SK-N-SH (cell line): Measurements from ENCODE around the gene CCDC187. TPM values are rescaled to one million over a fixed set of nuclear protein-coding genes. Genes with fewer than 3 reads are reported as not detected.

Experiments
- CTCF ChIA-PET: fragments of 300-600, 350-600 bp; formaldehyde crosslinking; extraction: SDS; loops from one replicate; lab custom pipeline; 2021; lab: Yijun Ruan, JAX
- POLR2A ChIA-PET: fragments of 350-600 bp; sonication (Branson Sonifier 250); formaldehyde crosslinking; extraction: SDS; loops from one replicate; lab custom pipeline; 2020; ENCODE audit warnings: antibody characterized with exemption, inconsistent platforms; lab: Yijun Ruan, JAX
- DNase-seq: peaks from one replicate; pipeline ENCODE4 v3.0.0; 2012
- H2AFZ ChIP-seq: fragments of 200-600 bp; sonication (generic); 2 replicates; pipeline ENCODE4 v1.8.1; 2016; ENCODE audit warnings: antibody characterized with exemption, mild to moderate bottlenecking, low read depth
- H3F3A ChIP-seq: fragments of 200-600 bp; sonication (generic); replicated peaks from 2 replicates; pipeline ENCODE3; 2016; ENCODE audit warnings: antibody characterized with exemption, mild to moderate bottlenecking; ENCODE audit not compliant: insufficient read depth
- H3K27ac ChIP-seq, 2 experiments: fragments of 200-500 bp in 1 of 2; fragments of 200-600 bp in 1 of 2; sonication (Bioruptor generic) in 1 of 2; sonication (generic), shearing (Covaris generic) in 1 of 2; 2 replicates each; pipeline versions ENCODE4 v1.5.1 to v1.6.1; 2014 to 2016; ENCODE audit warnings: low read depth in 2 of 2, inconsistent platforms in 1 of 2, low read length in 1 of 2, mild to moderate bottlenecking in 1 of 2, mixed read lengths in 1 of 2
- H3K27me3 ChIP-seq: fragments of 200-600 bp; sonication (generic), shearing (Covaris generic); 2 replicates; pipeline ENCODE4 v1.6.1; 2016; ENCODE audit warnings: mixed run types; ENCODE audit not compliant: insufficient read depth
- H3K36me3 ChIP-seq, 2 experiments: fragments of 200-500 bp in 1 of 2; fragments of 200-600 bp in 1 of 2; sonication (Bioruptor generic) in 1 of 2; sonication (generic) in 1 of 2; replicated peaks in 1 of 2; 2 replicates each; pipeline versions ENCODE3 to v1.5.1; 2014 to 2016; ENCODE audit warnings: low read length in 1 of 2, mild to moderate bottlenecking in 1 of 2; ENCODE audit not compliant: insufficient read depth in 2 of 2, control insufficient read depth in 1 of 2
- H3K4me1 ChIP-seq, 2 experiments: fragments of 200-500 bp in 1 of 2; fragments of 200-600 bp in 1 of 2; sonication (Bioruptor generic) in 1 of 2; sonication (generic), shearing (Covaris generic) in 1 of 2; 2 replicates each; pipeline versions ENCODE4 v1.5.1 to v1.6.1; 2014 to 2016; ENCODE audit warnings: low read depth in 1 of 2, low read length in 1 of 2, mixed run types in 1 of 2; ENCODE audit not compliant: insufficient read depth in 2 of 2, control insufficient read depth in 1 of 2
- H3K4me2 ChIP-seq: fragments of 200-600 bp; sonication (generic), shearing (Covaris generic); 2 replicates; pipeline ENCODE4 v1.6.1; 2017; ENCODE audit warnings: mixed run types
- H3K4me3 ChIP-seq, 2 experiments: fragments of 200-500 bp in 1 of 2; fragments of 200-600 bp in 1 of 2; sonication (Bioruptor generic) in 1 of 2; sonication (generic), shearing (Covaris generic) in 1 of 2; 2 replicates each; pipeline versions ENCODE4 v1.5.1 to v1.8.1; 2014 to 2016; ENCODE audit warnings: low read depth in 2 of 2, inconsistent platforms in 1 of 2, low read length in 1 of 2, mild to moderate bottlenecking in 1 of 2, mixed read lengths in 1 of 2, moderate library complexity in 1 of 2
- H3K79me2 ChIP-seq: fragments of 200-600 bp; sonication (generic); 2 replicates; pipeline ENCODE4 v1.8.1; 2017; ENCODE audit warnings: mild to moderate bottlenecking; ENCODE audit not compliant: insufficient read depth
- H3K9ac ChIP-seq: fragments of 200-600 bp; sonication (generic); 2 replicates; pipeline ENCODE4 v1.6.1; 2017; ENCODE audit warnings: mixed run types
- H3K9me2 ChIP-seq: fragments of 200-600 bp; sonication (generic); 2 replicates; pipeline ENCODE4 v1.6.1; 2017; ENCODE audit warnings: mixed run types
- H3K9me3 ChIP-seq: fragments of 200-600 bp; sonication (generic); 2 replicates; pipeline ENCODE4 v1.6.1; 2017; ENCODE audit warnings: mixed run types, mild to moderate bottlenecking, moderate library complexity
- H4K20me1 ChIP-seq: fragments of 200-600 bp; sonication (generic); 2 replicates; pipeline ENCODE4 v1.6.1; 2017; ENCODE audit warnings: mild to moderate bottlenecking, mixed run types; ENCODE audit not compliant: insufficient read depth
- CHD2 ChIP-seq: fragments of 150-350 bp; IDR thresholded peaks from 2 replicates; pipeline ENCODE4 v1.6.1; 2018; ENCODE audit warnings: low read length; ENCODE audit not compliant: partially characterized antibody
- EP300 ChIP-seq, 2 experiments: IDR thresholded peaks; 2 replicates each; pipeline versions ENCODE4 v1.4.0 to v1.6.1; 2012; ENCODE audit warnings: borderline replicate concordance in 1 of 2, low read depth in 1 of 2, low read length in 1 of 2
- FOSL2 ChIP-seq: IDR thresholded peaks from 2 replicates; pipeline ENCODE4 v1.4.0; 2012; ENCODE audit warnings: low read depth, mild to moderate bottlenecking, moderate library complexity, borderline replicate concordance
- FOXJ3 ChIP-seq: sonication (generic); formaldehyde crosslinking; IDR thresholded peaks from 2 replicates; pipeline ENCODE4 v1.5.1; 2020; ENCODE audit warnings: mild to moderate bottlenecking, missing genetic modification reagents
- FOXM1 ChIP-seq: IDR thresholded peaks from 2 replicates; pipeline ENCODE4 v1.4.0; 2012; ENCODE audit warnings: low read depth, mild to moderate bottlenecking
- GATA2 ChIP-seq: sonication (generic); formaldehyde crosslinking; IDR thresholded peaks from 2 replicates; pipeline ENCODE4 v1.5.0; 2020; ENCODE audit warnings: mild to moderate bottlenecking, missing genetic modification reagents
- JUND ChIP-seq: IDR thresholded peaks from 2 replicates; pipeline ENCODE4 v1.4.0; 2012
- NRF1 ChIP-seq: IDR thresholded peaks from 2 replicates; pipeline ENCODE4 v1.6.1; 2012; ENCODE audit warnings: low read depth, mild to moderate bottlenecking, low read length
- POLR2AphosphoS5 ChIP-seq: IDR thresholded peaks from 2 replicates; pipeline ENCODE4 v1.6.1; 2012; ENCODE audit warnings: low read depth, low read length
- RCOR1 ChIP-seq: fragments of 150-350 bp; IDR thresholded peaks from 2 replicates; pipeline ENCODE4 v1.6.1; 2017; ENCODE audit warnings: antibody characterized with exemption, low read length
- RXRA ChIP-seq: IDR thresholded peaks from 2 replicates; pipeline ENCODE4 v1.4.0; 2012; ENCODE audit warnings: low read depth, mild to moderate bottlenecking, borderline replicate concordance
- SIN3A ChIP-seq: IDR thresholded peaks from 2 replicates; pipeline ENCODE4 v1.6.1; 2012; ENCODE audit warnings: low read depth, mild to moderate bottlenecking, low read length, moderate library complexity, borderline replicate concordance
- SMC3 ChIP-seq: IDR thresholded peaks from 2 replicates; pipeline ENCODE4 v1.6.1; 2012; ENCODE audit warnings: low read depth, low read length, improper control_type of control experiment
- TCF12 ChIP-seq: IDR thresholded peaks from 2 replicates; pipeline ENCODE4 v1.4.0; 2012
- ZBTB33 ChIP-seq: IDR thresholded peaks from 2 replicates; pipeline ENCODE4 v1.4.0; 2012; ENCODE audit warnings: low read depth, borderline replicate concordance
- WGBS: methylation state at CpG from one replicate; pipeline ENCODE4 v1.1.6; 2017; ENCODE audit warnings: low lambda C conversion rate; 5-methylcytosine and 5-hydroxymethylcytosine counted together
- polyA plus RNA-seq, 3 experiments: library from polyadenylated mRNA; depleted of rRNA; stranded (reverse); fragments of >200 nt; gene quantifications; 2 replicates each; pipeline ENCODE4 v1.2.3, GENCODE V29; 2012
- TF ChIP-seq, protein P1 (sequence below): fragments of 200-600 bp; sonication (generic); IDR thresholded peaks from 2 replicates; pipeline ENCODE4 v1.6.1; 2017; ENCODE audit warnings: antibody characterized with exemption, mild to moderate bottlenecking, moderate library complexity
- TF ChIP-seq, protein P2 (sequence below): IDR thresholded peaks from 2 replicates; pipeline ENCODE4; 2012
- TF ChIP-seq, protein P3 (sequence below): IDR thresholded peaks from 2 replicates; pipeline ENCODE4 v1.6.1; 2012; ENCODE audit warnings: mild to moderate bottlenecking, low read depth, low read length, moderate library complexity
- TF ChIP-seq, protein P4 (sequence below): IDR thresholded peaks from 2 replicates; pipeline ENCODE4 v1.4.0; 2012; ENCODE audit warnings: low read depth, borderline replicate concordance

The CCDC187 gene
- polyA plus RNA-seq, 1 of the 3 experiments (the other 2 are of a cell fraction) = not detected

DNA sequence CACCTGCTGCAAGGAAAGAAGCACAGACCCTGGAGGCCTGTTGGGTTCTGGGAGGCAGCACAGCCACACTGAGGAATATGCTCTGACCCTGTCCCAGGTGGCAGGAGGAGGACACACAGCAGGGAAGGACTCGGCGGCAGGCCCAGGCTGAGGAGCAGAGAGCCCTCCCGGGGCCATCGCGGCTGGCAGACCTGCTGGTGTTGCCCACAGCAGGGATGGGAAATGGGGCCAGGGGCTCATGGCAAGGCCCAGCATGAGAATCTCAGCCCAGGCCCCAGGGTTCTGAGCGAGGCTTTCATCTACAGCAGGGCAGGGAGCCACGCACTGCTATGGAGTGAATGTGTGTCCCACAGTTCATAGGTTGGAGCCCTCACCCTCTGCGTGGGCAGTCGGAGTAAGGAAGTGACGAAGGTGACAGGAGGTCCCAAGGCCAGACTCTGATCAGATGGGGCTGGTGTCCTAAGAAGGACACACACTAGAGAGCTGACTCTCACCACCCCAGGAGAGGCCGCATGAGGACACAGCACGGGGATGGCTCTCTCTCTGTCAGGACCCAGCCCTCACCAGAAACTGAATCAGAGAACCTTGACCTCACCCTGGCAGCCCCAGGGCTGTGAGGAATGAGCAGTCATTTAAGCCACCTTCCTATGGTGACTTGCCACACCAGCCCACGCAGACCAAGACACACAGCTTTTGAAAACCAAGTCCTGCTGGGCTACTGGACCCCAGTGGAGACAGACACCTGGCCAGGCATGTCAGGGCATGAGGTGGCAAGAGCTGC lies 13.2 kb upstream of the CCDC187 start:
- Histone ChIP-seq H3K9ac (no peak overlapping the region), H3K4me3 (no peak overlapping the region), H3K4me1 (no peaks in the 10 kb centered on the region), H4K20me1 (no peaks in the 10 kb centered on the region), H3K27ac (no peak overlapping the region), H3K27me3 (no peaks in the 10 kb centered on the region), H3K9me3 (peaks cover 4% of the 10 kb centered on the region; the same call in 1 of the 2 replicates), H3K36me3 (no peaks in the 10 kb centered on the region), H3F3A (no peaks in the 10 kb centered on the region), H3K4me2 (no peak overlapping the region), H2AFZ (no peak overlapping the region), H3K9me2 (no peaks in the 10 kb centered on the region), H3K79me2 (no peaks in the 10 kb centered on the region)
- no peak for TF ChIP-seq EP300 (IDR thresholded peaks at IDR 0.05; ENCODE audit: borderline replicate concordance in 1 of 2, low read depth in 1 of 2, low read length in 1 of 2)
- no peak for TF ChIP-seq RCOR1
- no peak for TF ChIP-seq FOSL2
- no peak for TF ChIP-seq NRF1
- no peak for TF ChIP-seq FOXM1
- TF ChIP-seq GATA2 (CRISPR knock-in tag) = no peak
- no peak for TF ChIP-seq TCF12
- TF ChIP-seq, protein P1, sequence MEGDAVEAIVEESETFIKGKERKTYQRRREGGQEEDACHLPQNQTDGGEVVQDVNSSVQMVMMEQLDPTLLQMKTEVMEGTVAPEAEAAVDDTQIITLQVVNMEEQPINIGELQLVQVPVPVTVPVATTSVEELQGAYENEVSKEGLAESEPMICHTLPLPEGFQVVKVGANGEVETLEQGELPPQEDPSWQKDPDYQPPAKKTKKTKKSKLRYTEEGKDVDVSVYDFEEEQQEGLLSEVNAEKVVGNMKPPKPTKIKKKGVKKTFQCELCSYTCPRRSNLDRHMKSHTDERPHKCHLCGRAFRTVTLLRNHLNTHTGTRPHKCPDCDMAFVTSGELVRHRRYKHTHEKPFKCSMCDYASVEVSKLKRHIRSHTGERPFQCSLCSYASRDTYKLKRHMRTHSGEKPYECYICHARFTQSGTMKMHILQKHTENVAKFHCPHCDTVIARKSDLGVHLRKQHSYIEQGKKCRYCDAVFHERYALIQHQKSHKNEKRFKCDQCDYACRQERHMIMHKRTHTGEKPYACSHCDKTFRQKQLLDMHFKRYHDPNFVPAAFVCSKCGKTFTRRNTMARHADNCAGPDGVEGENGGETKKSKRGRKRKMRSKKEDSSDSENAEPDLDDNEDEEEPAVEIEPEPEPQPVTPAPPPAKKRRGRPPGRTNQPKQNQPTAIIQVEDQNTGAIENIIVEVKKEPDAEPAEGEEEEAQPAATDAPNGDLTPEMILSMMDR = no peak
- TF ChIP-seq, protein P2, sequence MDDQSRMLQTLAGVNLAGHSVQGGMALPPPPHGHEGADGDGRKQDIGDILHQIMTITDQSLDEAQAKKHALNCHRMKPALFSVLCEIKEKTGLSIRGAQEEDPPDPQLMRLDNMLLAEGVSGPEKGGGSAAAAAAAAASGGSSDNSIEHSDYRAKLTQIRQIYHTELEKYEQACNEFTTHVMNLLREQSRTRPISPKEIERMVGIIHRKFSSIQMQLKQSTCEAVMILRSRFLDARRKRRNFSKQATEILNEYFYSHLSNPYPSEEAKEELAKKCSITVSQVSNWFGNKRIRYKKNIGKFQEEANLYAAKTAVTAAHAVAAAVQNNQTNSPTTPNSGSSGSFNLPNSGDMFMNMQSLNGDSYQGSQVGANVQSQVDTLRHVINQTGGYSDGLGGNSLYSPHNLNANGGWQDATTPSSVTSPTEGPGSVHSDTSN = no peak
- TF ChIP-seq, protein P3, sequence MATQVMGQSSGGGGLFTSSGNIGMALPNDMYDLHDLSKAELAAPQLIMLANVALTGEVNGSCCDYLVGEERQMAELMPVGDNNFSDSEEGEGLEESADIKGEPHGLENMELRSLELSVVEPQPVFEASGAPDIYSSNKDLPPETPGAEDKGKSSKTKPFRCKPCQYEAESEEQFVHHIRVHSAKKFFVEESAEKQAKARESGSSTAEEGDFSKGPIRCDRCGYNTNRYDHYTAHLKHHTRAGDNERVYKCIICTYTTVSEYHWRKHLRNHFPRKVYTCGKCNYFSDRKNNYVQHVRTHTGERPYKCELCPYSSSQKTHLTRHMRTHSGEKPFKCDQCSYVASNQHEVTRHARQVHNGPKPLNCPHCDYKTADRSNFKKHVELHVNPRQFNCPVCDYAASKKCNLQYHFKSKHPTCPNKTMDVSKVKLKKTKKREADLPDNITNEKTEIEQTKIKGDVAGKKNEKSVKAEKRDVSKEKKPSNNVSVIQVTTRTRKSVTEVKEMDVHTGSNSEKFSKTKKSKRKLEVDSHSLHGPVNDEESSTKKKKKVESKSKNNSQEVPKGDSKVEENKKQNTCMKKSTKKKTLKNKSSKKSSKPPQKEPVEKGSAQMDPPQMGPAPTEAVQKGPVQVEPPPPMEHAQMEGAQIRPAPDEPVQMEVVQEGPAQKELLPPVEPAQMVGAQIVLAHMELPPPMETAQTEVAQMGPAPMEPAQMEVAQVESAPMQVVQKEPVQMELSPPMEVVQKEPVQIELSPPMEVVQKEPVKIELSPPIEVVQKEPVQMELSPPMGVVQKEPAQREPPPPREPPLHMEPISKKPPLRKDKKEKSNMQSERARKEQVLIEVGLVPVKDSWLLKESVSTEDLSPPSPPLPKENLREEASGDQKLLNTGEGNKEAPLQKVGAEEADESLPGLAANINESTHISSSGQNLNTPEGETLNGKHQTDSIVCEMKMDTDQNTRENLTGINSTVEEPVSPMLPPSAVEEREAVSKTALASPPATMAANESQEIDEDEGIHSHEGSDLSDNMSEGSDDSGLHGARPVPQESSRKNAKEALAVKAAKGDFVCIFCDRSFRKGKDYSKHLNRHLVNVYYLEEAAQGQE = no peak
- TF ChIP-seq ZBTB33 = no peak
- TF ChIP-seq, protein P4, sequence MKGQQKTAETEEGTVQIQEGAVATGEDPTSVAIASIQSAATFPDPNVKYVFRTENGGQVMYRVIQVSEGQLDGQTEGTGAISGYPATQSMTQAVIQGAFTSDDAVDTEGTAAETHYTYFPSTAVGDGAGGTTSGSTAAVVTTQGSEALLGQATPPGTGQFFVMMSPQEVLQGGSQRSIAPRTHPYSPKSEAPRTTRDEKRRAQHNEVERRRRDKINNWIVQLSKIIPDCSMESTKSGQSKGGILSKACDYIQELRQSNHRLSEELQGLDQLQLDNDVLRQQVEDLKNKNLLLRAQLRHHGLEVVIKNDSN = no peak
- no peak for TF ChIP-seq CHD2
- no peak for TF ChIP-seq SIN3A
- TF ChIP-seq FOXJ3 (CRISPR knock-in tag) = no peak
- TF ChIP-seq JUND = no peak
- TF ChIP-seq RXRA = no peak
- no peak for TF ChIP-seq POLR2AphosphoS5
- no peak for TF ChIP-seq SMC3
- no peak for DNase-seq
- POLR2A ChIA-PET = no interaction called here
- 62% methylated on average over 2 of the region's 13 CpGs for WGBS
- CTCF ChIA-PET = interaction anchor here (0.9 to 1.0 kb wide), 2 partner anchors 9 to 13 kb away, joined by 3 read pairs; partner anchors contain the start of gene CCDC187
